ENCODE data around the gene HES2. TPM values are rescaled to one million over a fixed set of nuclear protein-coding genes. Genes with fewer than 3 reads are reported as not detected.
A peak's percentile ranks its signal among the peaks of the same experiment; 100 is the strongest.
"Not testable (repeated sequence)": the region's sequence is repeated elsewhere in the genome, so short reads cannot be mapped to it uniquely, and the experiment has no call there.

Gene HES2
- total RNA-seq, 2 donors from 2014 or later: 2.2 to 13.4 TPM

- no peak overlapping the region for H3K4me3 ChIP-seq
- 4% methylated on average over 55 of the region's 67 CpGs for WGBS
Observed at GRCh38 chr1:6447016-6447817, 27.5 kb upstream of the HES2 start.

GRCh38 chr1:6446665-6447015 is 26.9 kb upstream of the HES2 start:
- Histone ChIP-seq H3K4me1 (replicated peaks) (no peaks in the 10 kb centered on the region), H3K4me3 (no peak overlapping the region), H3K27ac (no peak overlapping the region), H3K9me3 (no peaks in the 10 kb centered on the region), H3K27me3 (replicated peaks; ENCODE audit: insufficient read depth) (peaks cover 12% of the 10 kb centered on the region), H3K36me3 (no peaks in the 10 kb centered on the region)
- TF ChIP-seq POLR2AphosphoS5 (IDR thresholded peaks at IDR 0.05): no peak
- no peak for TF ChIP-seq POLR2A (IDR thresholded peaks at IDR 0.05)
- TF ChIP-seq CTCF (IDR thresholded peaks at IDR 0.05): no peak
- no peak for DNase-seq (ENCODE audit: low spot score)
- WGBS: 49% methylated on average over 3 of the region's 4 CpGs
- intact Hi-C loops (cut with DNase I): no loop called here

More at GRCh38 chr1:6447016-6447817, 27.5 kb upstream of the HES2 start:
- Histone ChIP-seq H3K27ac (no peak overlapping the region), H3K4me1 (replicated peaks) (no peaks in the 10 kb centered on the region), H3K9me3 (no peaks in the 10 kb centered on the region), H3K36me3 (no peaks in the 10 kb centered on the region), H3K27me3 (replicated peaks; ENCODE audit: insufficient read depth) (peaks cover 14% of the 10 kb centered on the region)
- DNase-seq (ENCODE audit: low spot score): no peak
- intact Hi-C loops (cut with DNase I): no loop called here
- TF ChIP-seq POLR2AphosphoS5 (IDR thresholded peaks at IDR 0.05): no peak
- TF ChIP-seq CTCF (IDR thresholded peaks at IDR 0.05): no peak
- no peak for TF ChIP-seq POLR2A (IDR thresholded peaks at IDR 0.05)

- H3K4me3 ChIP-seq; H3K27ac ChIP-seq; H3K36me3 ChIP-seq; intact Hi-C loops (cut with DNase I); DNase-seq (ENCODE audit: low spot score); H3K9me3 ChIP-seq; H3K4me1 ChIP-seq (replicated peaks): not testable (repeated sequence)
- WGBS: 84% methylated on average over 4 of the region's 4 CpGs
- H3K27me3 ChIP-seq (replicated peaks; ENCODE audit: insufficient read depth): peaks cover 10% of the 10 kb centered on the region
Observed at GRCh38 chr1:6445929-6446328, 26.2 kb upstream of the HES2 start.

GRCh38 chr1:6445062-6445763 is 25.5 kb upstream of the HES2 start:
- peaks cover 10% of the 10 kb centered on the region for H3K27me3 ChIP-seq (replicated peaks; ENCODE audit: insufficient read depth)
- H3K27ac ChIP-seq: no peak overlapping the region
- no peaks in the 10 kb centered on the region for H3K36me3 ChIP-seq
- intact Hi-C loops (cut with DNase I): no loop called here
- WGBS: 67% methylated on average over 18 of the region's 19 CpGs
- no peaks in the 10 kb centered on the region for H3K9me3 ChIP-seq
- DNase-seq (ENCODE audit: low spot score): no peak
- TF ChIP-seq POLR2A (IDR thresholded peaks at IDR 0.05): no peak
- TF ChIP-seq CTCF (IDR thresholded peaks at IDR 0.05): peak in 2 of 4 experiments; percentile 43 to 62
- no peak overlapping the region for H3K4me3 ChIP-seq
- no peaks in the 10 kb centered on the region for H3K4me1 ChIP-seq (replicated peaks)

- intact Hi-C loops (cut with DNase I): no loop called here
- WGBS: 86% methylated on average over 15 of the region's 15 CpGs
- no peaks in the 10 kb centered on the region for H3K4me1 ChIP-seq (replicated peaks)
- H3K27ac ChIP-seq: no peak overlapping the region
- H3K36me3 ChIP-seq: no peaks in the 10 kb centered on the region
- no peaks in the 10 kb centered on the region for H3K9me3 ChIP-seq
- H3K4me3 ChIP-seq: no peak overlapping the region
- no peak for DNase-seq (ENCODE audit: low spot score)
- TF ChIP-seq CTCF (IDR thresholded peaks at IDR 0.05) (no peak), POLR2AphosphoS5 (IDR thresholded peaks at IDR 0.05) (no peak), POLR2A (IDR thresholded peaks at IDR 0.05) (no peak)
- H3K27me3 ChIP-seq (replicated peaks; ENCODE audit: insufficient read depth): peaks cover 10% of the 10 kb centered on the region
Observed at GRCh38 chr1:6444377-6444776, 24.7 kb upstream of the HES2 start.

Measured in prostate gland (tissue), 2 donors.